Caki2 (cell line): ENCODE measurements around the gene CNTNAP1. TPM values are rescaled to one million over a fixed set of nuclear protein-coding genes. Genes with fewer than 3 reads are reported as not detected.

Source experiments
- DNase-seq: peaks from one replicate; pipeline ENCODE4 v3.0.0-alpha.2; 2015; ENCODE audit warnings: low read depth
- in situ Hi-C: cut with HindIII; loops from 2 replicates; pipeline ENCODE4 v1.10.0; 2016; ENCODE audit warnings: low sequenced_read_pairs, low pct_unique_long_range_greater_than_20kb, mixed read lengths
- total RNA-seq: library from RNA; depleted of rRNA; stranded (reverse); fragments of >200 nt; shearing (Covaris generic); gene quantifications from 2 replicates; pipeline ENCODE4 v1.2.3, GENCODE V29; 2014; ENCODE audit warnings: low replicate concordance

Gene CNTNAP1
- total RNA-seq, 1 experiment from 2014 or later = 3.2 TPM

DNA sequence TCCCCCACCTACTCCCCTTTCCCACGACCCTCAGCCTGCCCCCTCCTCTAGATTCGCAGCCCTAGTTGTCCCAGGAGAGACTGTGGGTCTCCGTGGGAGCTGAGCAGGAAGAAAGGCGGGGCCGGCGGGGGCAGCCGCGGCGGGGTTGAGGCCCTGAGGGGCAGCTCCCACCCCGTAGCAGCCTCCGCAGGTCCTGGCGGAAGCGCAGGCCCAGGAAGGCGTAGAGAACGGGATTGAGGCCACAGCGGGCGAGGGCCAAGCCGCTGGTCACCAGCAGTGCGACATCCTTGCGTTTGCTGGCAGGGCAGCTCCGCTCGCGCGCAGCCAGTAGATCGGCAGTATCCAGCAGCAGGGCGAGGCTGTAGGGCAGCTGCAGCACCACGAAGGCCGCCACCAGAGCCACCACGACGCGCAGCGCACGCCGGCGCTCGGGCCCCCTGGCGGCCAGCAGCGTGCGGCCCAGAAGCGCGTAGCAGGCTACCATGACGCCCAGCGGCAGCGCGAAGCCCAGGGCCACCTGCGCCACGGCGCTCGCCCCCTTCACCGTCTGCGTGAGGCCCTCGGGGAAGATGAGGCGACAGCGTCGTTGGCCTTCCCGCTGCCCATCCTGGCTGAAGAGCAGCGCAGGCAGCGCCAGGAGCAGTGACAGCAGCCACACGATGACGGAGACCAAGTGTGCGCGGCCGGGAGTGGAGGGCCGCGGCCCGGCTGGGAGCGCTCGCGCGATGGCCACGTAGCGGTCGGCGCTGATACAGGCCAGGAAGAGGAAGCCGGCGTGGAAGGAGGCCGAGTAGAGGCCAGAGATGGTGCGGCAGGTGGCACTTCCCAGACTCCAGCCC, 2.6 kb upstream of the CNTNAP1 start:
- peak; percentile 86 for DNase-seq

DNA sequence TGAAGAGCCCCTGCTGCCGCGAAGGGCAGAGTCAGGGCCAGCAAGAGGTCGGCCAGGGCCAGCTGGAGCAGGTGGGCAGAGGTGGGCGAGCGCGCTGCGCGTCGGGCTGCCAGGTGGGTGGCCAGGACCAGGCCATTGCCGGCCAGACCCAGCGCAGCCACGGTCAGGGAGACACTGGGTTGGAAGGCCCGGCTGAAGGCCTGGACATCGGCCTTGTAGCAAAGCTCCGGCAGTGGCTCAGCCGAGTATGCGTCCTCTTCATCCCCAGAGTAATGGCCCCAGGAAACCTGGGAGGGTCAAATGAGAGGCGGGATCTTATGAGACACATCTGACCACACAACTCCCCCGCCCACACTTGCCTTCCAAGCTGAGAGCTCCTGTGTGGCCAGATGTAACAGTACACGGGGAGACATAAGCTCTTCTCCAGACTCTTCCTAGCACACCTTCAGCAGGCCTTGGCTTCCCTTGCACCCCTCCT, 2.0 kb upstream of the CNTNAP1 start:
- in situ Hi-C loops = no loop called here
- no peak for DNase-seq

More for the DNA sequence above, 2.6 kb upstream of the CNTNAP1 start:
- in situ Hi-C loops = no loop called here

DNA sequence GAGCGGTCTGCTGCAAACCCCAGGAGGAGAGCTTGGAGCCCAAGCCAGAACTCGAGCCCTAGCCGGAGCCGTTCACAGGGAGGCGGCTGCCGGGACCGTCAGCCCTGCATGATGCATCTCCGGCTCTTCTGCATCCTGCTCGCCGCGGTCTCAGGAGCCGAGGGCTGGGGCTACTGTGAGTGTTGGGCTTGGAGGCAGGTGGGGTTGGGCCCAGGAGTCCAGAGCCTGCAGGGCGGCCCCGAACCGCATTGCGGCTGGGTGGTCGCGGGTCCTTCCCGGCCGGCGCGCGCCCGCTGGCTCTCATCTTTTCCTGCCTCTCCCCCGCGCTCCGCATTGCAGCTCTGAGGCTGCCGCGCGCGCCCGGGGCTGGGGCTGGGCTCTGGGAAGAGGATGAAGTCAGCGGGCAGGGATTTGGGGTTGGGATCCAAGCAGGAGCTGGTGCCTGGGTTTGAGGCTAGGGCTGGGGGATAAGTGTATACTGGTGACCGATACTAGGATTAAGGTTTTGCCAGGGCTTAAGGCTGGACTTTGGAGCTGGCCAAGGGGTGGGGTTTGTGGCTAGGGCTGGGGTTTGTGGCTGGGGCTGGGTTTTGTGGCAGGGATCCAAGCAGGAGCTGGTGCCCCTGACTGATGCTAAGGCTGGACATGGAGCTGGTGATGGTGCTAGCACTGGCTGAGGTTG, 532 bp downstream of the CNTNAP1 start:
- in situ Hi-C loops = no loop called here
- DNase-seq = no peak

DNA sequence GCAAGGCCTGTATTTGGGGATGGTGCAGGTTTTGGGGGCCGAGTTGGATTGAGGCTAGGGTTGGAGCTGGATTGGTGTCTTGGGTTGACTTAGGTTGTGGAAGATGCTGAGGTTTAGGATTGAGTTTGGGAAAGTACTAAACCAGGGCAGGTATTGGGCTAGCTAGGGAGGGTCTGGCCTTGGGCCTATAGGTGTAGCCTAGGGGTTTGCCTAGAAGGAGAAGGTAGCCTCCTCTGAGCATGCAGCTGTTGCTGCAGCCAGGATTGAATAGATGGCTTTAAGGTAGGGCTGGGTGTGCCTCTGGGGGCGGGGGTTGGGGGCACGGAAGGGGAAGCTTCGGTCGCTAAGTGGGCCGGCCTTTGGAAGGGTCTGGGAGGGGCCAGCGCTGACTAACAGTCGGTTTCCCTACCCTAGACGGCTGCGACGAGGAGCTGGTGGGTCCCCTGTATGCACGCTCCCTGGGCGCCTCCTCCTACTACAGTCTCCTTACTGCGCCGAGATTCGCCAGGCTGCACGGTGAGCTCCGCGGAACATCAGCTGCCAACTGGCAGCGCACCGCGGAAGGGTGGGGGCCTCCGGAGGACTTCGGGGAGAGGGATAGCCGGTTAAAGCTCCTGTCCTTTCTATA, 1.2 kb downstream of the CNTNAP1 start:
- DNase-seq = no peak
- in situ Hi-C loops = no loop called here

GRCh38 chr17:42684929-42685556, 2.7 kb downstream of the CNTNAP1 start:
- in situ Hi-C loops = no loop called here
- DNase-seq = no peak

DNA sequence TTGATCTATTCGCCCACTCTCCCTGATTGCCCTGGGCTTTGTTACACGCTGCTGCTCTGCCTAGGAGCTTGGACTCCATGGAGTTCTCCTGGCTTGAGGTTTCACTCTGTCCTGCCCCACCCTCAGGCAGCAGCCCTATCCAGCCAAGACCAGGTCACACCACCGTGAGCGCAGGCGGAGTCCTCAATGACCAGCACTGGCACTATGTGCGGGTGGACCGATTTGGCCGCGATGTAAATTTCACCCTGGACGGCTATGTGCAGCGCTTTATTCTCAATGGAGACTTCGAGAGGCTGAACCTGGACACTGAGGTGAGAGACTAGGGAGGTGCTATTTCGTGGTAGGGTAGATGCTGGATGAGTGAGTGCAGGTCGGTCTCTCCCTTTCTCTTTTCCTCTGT, 3.5 kb downstream of the CNTNAP1 start:
- in situ Hi-C loops = no loop called here
- no peak for DNase-seq

DNA sequence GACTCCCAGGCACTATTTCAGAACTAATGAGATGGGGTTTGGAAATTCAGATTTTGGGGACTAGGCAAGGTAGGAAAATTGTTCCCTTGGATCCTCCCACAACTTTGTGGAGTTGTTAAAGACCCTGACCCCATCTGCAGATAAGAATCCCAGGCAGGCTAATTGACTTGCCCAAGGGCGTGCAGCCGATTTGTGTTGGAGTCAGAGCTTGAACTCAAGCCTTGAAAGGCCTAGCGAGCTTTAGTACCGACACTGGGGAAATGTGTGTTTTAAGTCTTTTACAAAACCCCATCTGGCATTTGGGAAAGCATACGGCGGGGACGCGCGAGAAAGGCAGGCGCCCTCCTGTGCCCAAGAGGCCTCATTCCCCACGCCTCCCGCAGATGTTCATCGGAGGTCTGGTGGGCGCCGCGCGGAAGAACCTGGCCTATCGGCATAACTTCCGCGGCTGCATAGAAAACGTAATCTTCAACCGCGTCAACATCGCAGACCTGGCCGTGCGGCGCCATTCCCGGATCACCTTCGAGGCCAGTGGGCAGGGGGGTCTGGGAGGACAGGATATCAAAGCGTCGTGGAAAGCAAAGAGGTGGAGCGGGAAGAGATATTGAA, 4.3 kb downstream of the CNTNAP1 start:
- in situ Hi-C loops = no loop called here
- DNase-seq = no peak

DNA sequence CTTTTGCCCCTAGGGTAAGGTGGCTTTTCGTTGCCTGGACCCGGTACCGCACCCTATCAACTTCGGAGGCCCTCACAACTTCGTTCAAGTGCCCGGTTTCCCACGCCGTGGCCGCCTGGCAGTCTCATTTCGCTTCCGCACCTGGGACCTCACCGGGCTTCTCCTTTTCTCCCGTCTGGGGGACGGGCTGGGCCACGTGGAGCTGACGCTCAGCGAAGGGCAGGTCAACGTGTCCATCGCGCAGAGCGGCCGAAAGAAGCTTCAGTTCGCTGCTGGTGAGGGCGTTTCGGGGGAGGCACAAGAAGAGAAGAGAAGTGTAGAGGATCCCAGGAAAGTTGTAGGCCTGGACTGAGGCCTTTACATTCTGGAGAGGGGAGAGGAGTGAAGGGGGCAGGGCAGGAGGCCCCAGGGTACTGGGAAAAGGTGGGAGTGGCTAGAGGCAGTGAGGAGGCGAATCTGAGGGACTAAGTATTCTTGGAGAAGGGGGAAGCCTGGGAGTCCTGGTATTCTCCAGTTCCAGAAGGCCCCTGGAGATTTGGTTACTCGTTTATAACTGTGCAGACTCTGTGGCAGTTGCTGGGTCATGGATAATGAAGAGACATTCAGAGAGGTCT, 5.5 kb downstream of the CNTNAP1 start:
- no peak for DNase-seq
- in situ Hi-C loops = no loop called here

GRCh38 chr17:42690596-42690995, 8.3 kb downstream of the CNTNAP1 start:
- in situ Hi-C loops = no loop called here

GRCh38 chr17:42691021-42691545, 8.8 kb downstream of the CNTNAP1 start:
- DNase-seq = no peak
- in situ Hi-C loops = no loop called here

More at GRCh38 chr17:42690596-42690995, 8.3 kb downstream of the CNTNAP1 start:
- DNase-seq = no peak

DNA sequence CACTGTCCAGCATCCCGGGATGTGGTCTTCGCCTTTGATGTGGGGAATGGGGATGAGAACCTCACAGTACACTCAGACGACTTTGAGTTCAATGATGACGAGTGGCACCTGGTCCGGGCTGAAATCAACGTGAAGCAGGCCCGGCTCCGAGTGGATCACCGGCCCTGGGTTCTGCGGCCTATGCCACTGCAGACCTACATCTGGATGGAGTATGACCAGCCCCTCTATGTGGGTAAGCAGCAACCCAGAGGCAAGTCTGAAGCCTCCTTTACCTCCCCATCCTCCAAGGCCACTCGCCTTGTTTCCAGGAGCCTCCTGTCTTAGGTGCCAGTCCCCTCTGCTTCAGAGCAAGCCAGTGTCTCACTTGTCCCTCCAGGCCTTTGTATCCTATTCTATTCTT, 10.2 kb downstream of the CNTNAP1 start:
- in situ Hi-C loops = no loop called here

GRCh38 chr17:42694524-42694923, 12.2 kb downstream of the CNTNAP1 start:
- in situ Hi-C loops = no loop called here
- no peak for DNase-seq

More for the DNA sequence above, 10.2 kb downstream of the CNTNAP1 start:
- no peak for DNase-seq

DNA sequence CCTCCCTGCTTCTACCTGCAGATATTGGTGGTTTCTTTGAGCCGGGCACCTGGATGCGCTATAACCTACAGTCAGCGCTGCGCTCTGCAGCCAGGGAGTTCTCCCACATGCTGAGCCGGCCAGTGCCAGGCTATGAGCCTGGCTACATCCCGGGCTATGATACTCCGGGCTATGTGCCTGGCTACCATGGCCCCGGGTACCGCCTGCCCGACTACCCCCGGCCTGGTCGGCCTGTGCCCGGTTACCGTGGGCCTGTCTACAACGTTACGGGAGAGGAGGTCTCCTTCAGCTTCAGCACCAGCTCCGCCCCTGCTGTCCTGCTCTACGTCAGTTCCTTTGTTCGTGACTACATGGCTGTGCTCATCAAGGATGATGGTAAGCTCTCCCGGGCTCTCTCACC, 13.2 kb downstream of the CNTNAP1 start:
- DNase-seq = no peak
- in situ Hi-C loops = no loop called here

GRCh38 chr17:42697108-42697811, 14.9 kb downstream of the CNTNAP1 start:
- DNase-seq = no peak
- in situ Hi-C loops = no loop called here

GRCh38 chr17:42698736-42699414, 16.5 kb downstream of the CNTNAP1 start:
- DNase-seq = no peak
- in situ Hi-C loops = no loop called here

DNA sequence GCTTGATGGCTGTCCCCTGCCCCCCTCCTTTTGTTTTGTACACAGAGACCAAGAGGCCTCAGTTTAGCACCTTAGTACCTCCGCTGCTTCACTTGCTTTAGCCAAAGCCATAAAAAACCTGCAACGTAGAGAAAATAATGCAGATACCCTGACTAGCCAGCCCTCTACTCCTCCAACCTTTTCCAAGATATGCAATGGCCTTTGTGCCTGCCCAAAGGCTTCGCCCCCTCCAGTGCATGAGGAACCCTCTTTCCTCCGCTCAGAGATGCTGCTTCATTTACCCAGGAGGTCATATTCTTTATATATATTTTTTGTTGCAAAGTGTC, 17.0 kb downstream of the CNTNAP1 start:
- DNase-seq = no peak
- in situ Hi-C loops = no loop called here
